SK-N-MC (cell line): ENCODE data around the gene SPEM1.

Experiments
- DNase-seq: peaks from one replicate; pipeline ENCODE4 v3.0.0-alpha.2; 2011; ENCODE audit warnings: low read depth, low spot score
- H3K27ac ChIP-seq: fragments of 200-600 bp; sonication (generic); 2 replicates; pipeline ENCODE4 v1.5.1; 2016; ENCODE audit warnings: mixed run types
- H3K36me3 ChIP-seq: fragments of 200-600 bp; sonication (generic); 2 replicates; pipeline ENCODE4 v1.6.1; 2017; ENCODE audit warnings: antibody characterized with exemption, low read length, mixed read lengths; ENCODE audit not compliant: insufficient read depth
- H3K4me3 ChIP-seq: fragments of 200-600 bp; sonication (generic); 2 replicates; pipeline ENCODE4 v1.5.1; 2016
- H3K9ac ChIP-seq: fragments of 200-600 bp; sonication (generic); 2 replicates; pipeline ENCODE4 v1.8.0; 2017; ENCODE audit warnings: mixed run types, mixed read lengths; ENCODE audit not compliant: insufficient read length
- H3K9me3 ChIP-seq: fragments of 200-600 bp; sonication (generic); 2 replicates; pipeline ENCODE4 v1.6.1; 2017; ENCODE audit warnings: low read depth, mild to moderate bottlenecking, antibody characterized with exemption, low read length, moderate library complexity, mixed read lengths
- EZH2 ChIP-seq: fragments of 200-600 bp; sonication (generic); IDR thresholded peaks from one replicate; pipeline ENCODE4 v1.6.1; 2017; ENCODE audit warnings: antibody characterized with exemption
- FOXP2 ChIP-seq: optimal IDR thresholded peaks from 2 replicates; pipeline ENCODE3; 2011; ENCODE audit warnings: mild to moderate bottlenecking, moderate library complexity; ENCODE audit not compliant: insufficient read depth; ENCODE audit errors: extremely low read length, control extremely low read depth
- POLR2AphosphoS5 ChIP-seq: IDR thresholded peaks from 2 replicates; pipeline ENCODE4 v1.6.1; 2012; ENCODE audit warnings: mild to moderate bottlenecking, low read depth, low read length, borderline replicate concordance

SPEM1 gene

DNA sequence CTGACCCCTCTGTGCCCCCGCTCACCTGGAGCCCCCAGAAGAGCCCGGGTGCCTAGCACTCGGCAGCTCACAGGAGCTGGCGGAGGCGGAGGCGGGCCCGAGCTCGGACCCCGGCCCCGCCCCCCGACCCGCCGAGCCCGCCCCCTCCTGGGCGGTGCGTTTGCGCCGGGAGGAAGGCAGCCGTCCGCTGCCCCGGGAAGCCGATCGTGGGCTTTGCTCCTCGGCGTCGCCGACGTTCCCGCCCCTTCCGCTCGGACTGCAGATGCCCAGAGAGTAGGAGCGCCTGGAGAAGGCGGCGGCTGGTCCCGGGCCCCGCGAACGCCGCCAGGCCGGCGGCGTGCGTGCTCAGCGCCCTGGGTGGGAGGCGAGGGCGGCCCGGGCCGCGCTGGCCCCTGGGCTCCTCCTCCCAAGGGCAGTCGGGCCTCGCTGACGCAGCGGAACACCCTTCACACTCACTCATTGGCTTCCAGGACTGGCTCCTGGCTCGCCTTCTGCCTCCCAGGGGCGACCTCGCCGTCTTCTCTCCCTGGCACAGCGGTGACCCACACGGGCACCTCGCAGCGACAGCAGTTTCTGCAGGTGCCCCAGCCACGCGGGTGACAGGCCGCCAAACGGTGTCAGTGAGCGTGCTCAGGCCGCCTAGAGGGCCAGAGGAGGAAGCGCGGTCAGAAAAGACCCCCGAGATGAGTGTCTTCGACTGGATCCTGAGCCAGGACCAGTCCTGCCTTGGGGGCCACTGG, 25.5 kb upstream of the SPEM1 start, which contains the start of gene PLSCR3:
Gene PLSCR3 (minus strand): TSS at position 74 of the 740 bp plus-strand sequence. CDS start 415 bp downstream, outside the sequence.
- no peak within 1 kb of the TSS for H3K27ac ChIP-seq
- DNase-seq = no peak

DNA sequence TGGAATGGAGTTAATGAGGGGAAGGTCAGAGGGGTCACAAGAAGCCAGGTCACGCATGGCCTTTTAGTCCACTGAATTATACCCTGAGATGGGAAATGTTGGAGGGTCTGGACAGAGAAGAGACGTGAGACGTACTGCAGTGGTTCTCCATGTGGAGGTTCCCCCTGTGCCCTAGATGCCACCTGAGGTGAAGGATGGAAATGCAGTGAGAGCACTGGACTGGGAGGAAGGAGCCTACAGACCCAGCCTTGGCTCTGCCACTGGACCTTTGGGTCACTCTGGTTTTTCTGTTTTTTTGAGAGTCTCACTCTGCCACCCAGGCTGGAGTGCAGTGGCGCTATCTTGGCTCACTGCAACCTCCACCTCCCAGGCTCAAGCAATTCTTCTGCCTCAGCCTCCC, 24.0 kb upstream of the SPEM1 start:
- H3K27ac ChIP-seq = no peak overlapping the region
- no peak overlapping the region for H3K4me3 ChIP-seq
- DNase-seq = no peak
- H3K9me3 ChIP-seq = no peaks in the 10 kb centered on the region
- no peak overlapping the region for H3K9ac ChIP-seq
- TF ChIP-seq FOXP2 (no peak), POLR2AphosphoS5 (no peak), EZH2 (no peak)
- no peaks in the 10 kb centered on the region for H3K36me3 ChIP-seq

More for the DNA sequence above, 25.5 kb upstream of the SPEM1 start, which contains the start of gene PLSCR3:
- peak within 1 kb of the TSS; percentile 89 for H3K4me3 ChIP-seq
- no peaks in the 10 kb centered on the region for H3K9me3 ChIP-seq
- H3K9ac ChIP-seq = peak within 1 kb of the TSS; percentile 70
- no peaks in the 10 kb centered on the region for H3K36me3 ChIP-seq
- TF ChIP-seq POLR2AphosphoS5 = peak; percentile 35; the same call in 1 of the 2 replicates
- no peak for TF ChIP-seq FOXP2
- no peak for TF ChIP-seq EZH2

DNA sequence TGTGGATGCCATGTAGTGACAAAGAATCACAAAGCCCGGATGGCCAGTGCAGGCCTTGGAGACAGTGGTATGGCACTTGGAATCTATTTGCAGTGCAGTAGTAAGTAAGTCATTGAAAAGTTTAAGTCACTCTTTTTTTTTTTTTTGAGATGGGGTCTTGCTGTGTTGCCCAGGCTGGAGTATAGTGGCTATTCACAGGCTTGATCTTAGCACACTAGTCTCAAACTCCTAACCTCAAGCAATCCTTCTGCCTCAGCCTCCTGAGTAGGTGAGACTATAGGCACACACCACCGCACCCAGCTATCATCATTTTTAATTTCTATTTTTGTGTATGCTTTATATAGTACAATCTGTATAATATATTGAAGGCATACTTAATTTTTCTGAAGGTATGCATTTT, 21.5 kb upstream of the SPEM1 start:
- no peak overlapping the region for H3K27ac ChIP-seq
- H3K9ac ChIP-seq = no peak overlapping the region
- no peak for TF ChIP-seq POLR2AphosphoS5
- no peak for TF ChIP-seq FOXP2
- TF ChIP-seq EZH2 = no peak
- no peaks in the 10 kb centered on the region for H3K9me3 ChIP-seq
- H3K36me3 ChIP-seq = no peaks in the 10 kb centered on the region
- no peak overlapping the region for H3K4me3 ChIP-seq
- DNase-seq = no peak

DNA sequence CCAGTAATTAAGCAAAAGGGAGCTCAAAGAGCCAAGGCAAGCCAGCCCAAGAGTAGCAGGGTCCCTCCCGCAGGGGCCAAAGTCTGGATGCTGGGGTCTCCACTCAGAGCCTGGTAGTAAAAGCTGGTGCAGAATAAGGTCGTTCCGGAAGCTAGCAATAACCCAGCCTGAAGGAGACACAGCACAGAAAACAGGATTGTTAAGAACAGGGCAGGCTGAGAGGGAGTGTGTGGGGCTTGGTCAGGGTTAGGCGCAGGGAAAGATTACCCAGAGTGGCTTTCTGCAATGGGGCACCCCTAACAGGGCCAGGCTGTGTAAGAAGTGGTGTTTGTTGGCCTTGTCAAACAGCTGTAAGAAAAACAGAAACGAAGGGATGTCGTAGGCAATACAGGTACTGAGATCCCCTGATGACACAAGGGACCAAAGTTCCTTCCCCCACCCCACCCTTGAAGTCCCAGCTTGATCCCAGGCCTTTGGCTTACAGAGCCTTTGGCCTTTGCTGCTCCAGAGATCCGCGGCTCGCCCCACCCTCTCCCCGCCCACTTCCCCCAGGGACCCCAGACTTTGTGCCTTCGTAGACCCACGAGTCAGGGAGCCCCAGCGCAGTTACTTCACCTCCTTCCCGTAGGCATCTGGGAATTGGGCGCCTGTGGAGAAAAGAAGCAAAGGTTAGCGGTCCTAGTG, 16.9 kb upstream of the SPEM1 start:
- DNase-seq = no peak
- Histone ChIP-seq H3K4me3 (peak overlapping the region; percentile 95), H3K9ac (peak overlapping the region; percentile 82), H3K27ac (no peak overlapping the region), H3K36me3 (no peaks in the 10 kb centered on the region), H3K9me3 (no peaks in the 10 kb centered on the region)
- TF ChIP-seq FOXP2 (no peak), EZH2 (no peak), POLR2AphosphoS5 (no peak)

DNA sequence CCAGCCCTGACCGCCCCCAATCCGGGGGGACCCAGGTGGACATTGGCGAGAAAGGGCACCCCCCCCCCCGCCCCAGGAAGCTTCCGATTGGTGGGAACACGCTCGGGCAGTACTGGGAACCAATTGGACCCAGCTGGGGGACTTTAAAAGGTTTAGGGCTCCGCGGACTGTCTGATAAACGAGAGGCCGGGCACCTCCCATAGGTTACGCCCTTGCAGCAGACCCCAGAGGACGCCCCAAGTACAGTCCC, 16.5 kb upstream of the SPEM1 start:
- no peak for DNase-seq
- TF ChIP-seq FOXP2 (no peak), EZH2 (no peak)
- no peaks in the 10 kb centered on the region for H3K36me3 ChIP-seq
- peak overlapping the region; percentile 95 for H3K4me3 ChIP-seq
- no peaks in the 10 kb centered on the region for H3K9me3 ChIP-seq
- peak overlapping the region; percentile 62; the same call in 1 of the 2 replicates for H3K27ac ChIP-seq
- peak overlapping the region; percentile 82 for H3K9ac ChIP-seq

DNA sequence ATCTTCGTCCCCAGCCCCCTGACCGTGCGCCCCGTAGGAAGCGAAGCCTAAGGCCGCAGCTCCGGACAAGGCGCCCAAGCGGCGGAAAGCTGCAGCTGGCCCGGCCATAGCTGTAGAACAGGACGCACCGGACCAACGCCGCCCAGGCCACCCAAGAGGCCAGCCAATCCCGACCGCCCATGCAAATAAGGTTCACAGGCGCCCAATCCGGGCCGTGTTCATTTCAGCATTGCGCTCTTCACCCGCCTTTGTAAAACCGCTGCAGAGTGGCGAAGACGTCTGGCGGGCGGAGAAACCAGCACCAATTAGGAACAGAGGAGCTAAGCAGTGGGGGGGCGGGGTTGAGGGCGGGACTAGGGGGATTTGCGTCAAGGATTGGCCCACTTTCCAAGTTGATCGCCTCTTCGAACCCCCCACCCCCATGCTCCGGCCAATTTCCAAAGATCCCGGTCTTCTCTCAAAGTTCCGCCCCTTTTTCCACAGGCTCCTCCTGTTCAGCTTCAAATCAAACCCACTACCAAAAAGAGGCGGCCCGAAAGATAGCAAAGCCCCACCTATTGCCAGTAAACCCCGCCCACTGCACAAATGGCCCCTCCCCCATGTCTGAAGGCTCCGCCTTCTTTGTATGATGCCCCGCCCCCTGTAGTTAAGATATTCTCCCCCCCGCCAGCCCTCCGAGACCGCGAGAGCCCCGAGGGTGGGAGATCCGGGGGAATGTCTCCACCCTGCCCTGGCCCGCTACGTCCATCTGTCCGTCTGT, 16.0 kb upstream of the SPEM1 start, which contains the start of gene TMEM256:
Gene TMEM256 (minus strand): TSS at position 121 of the 760 bp plus-strand sequence. CDS start 13 bp downstream, at position 108.
- peak within 1 kb of the TSS; percentile 95 for H3K4me3 ChIP-seq
- DNase-seq = peak; percentile 92
- H3K9me3 ChIP-seq = no peaks in the 10 kb centered on the region
- H3K36me3 ChIP-seq = no peaks in the 10 kb centered on the region
- H3K9ac ChIP-seq = peak within 1 kb of the TSS; percentile 82
- H3K27ac ChIP-seq = peak within 1 kb of the TSS; percentile 62; the same call in 1 of the 2 replicates
- TF ChIP-seq EZH2 (no peak), POLR2AphosphoS5 (peak; percentile 74)

DNA sequence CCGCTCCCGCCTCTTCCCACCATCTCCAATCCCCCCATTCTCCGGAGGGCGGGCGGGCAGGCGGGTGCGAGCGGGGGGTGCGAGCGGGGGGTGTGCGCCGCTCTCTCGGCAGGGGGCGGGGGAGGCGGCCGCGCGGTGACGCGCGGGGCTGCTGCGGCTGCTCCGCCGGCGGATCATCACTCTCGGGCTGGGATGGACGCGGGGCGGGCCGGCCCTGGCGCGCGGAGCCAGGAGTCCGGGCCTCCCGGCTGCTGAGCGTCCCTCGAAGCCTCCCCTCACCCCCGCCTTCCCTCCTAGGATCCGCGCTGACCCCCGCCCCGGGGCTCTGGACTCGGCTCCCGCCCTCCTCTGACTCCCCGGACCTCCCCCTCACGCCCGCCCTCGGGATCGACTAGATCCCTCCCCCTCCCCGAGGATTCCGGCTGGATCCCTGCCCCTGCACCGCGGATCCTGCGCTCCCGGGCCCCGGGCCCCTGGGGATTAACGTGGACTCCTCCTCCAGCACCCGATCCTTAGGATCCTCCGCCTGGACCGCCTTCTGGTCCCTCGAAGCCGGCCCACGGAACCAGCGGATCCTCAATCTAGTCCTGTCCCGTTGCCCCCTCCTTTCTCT, 15.3 kb upstream of the SPEM1 start:
- TF ChIP-seq EZH2 = no peak
- TF ChIP-seq POLR2AphosphoS5 = no peak
- no peak for TF ChIP-seq FOXP2
- DNase-seq = no peak
- Histone ChIP-seq H3K9ac (peak overlapping the region; percentile 77), H3K9me3 (no peaks in the 10 kb centered on the region), H3K36me3 (0 out of 2 replicates have a peak, but pooled peaks cover 5% of the 10 kb centered on the region), H3K4me3 (peak overlapping the region; percentile 95), H3K27ac (no peak overlapping the region; the same call in 1 of the 2 replicates)
